GM10266 (cell line): ENCODE results near the gene BCHE.

ENCODE experiments used
- DNase-seq: peaks from one replicate; pipeline ENCODE4 v3.0.0; 2012; ENCODE audit errors: extremely low spot score
- TF ChIP-seq, protein P1 (sequence below): IDR thresholded peaks from 2 replicates; pipeline ENCODE4 v1.5.1; 2012; ENCODE audit warnings: mild to moderate bottlenecking, low read depth; ENCODE audit not compliant: control insufficient read depth, insufficient read depth; ENCODE audit errors: missing control alignments

Gene BCHE

DNA sequence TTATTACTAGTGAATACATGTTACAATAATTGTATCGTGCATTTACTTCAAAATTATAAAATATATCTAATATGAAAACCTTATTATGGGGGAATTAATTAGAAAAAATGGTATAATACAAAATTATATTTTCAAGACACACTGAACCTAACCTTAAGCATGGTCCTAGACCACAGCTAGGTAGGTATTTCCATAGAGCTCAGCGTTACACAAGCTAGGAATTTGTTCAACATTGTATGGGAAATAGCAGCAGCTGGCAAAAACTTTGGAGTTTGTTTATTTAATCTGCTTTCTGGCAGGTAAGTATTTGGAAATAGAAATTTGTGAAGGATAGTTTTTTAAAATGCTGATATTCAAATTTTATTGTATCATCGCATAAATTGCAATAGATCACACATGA is 52.9 kb downstream of the BCHE start:
- no peak for DNase-seq
- TF ChIP-seq, protein P1, sequence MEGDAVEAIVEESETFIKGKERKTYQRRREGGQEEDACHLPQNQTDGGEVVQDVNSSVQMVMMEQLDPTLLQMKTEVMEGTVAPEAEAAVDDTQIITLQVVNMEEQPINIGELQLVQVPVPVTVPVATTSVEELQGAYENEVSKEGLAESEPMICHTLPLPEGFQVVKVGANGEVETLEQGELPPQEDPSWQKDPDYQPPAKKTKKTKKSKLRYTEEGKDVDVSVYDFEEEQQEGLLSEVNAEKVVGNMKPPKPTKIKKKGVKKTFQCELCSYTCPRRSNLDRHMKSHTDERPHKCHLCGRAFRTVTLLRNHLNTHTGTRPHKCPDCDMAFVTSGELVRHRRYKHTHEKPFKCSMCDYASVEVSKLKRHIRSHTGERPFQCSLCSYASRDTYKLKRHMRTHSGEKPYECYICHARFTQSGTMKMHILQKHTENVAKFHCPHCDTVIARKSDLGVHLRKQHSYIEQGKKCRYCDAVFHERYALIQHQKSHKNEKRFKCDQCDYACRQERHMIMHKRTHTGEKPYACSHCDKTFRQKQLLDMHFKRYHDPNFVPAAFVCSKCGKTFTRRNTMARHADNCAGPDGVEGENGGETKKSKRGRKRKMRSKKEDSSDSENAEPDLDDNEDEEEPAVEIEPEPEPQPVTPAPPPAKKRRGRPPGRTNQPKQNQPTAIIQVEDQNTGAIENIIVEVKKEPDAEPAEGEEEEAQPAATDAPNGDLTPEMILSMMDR, result no peak

DNA sequence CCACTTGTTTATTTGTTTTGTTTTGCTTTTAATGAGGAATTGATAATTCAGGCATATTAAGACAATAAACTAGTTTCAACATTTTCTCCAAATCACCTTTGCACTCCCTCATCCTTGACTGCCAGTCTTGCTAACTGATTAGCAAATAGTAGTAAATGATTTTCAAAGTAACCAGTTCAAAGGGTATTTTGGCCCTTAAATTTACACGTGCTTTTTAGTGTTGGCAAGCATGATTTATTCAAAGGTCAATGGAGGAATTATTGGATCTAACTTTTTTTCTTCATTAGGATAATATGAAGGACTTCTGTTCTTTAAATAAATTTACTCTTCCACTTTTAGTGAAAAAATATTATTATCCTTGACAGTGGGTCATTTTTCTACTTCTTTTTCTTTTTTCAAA is 53.8 kb downstream of the BCHE start:
- no peak for DNase-seq
- TF ChIP-seq, protein P1, result no peak

DNA sequence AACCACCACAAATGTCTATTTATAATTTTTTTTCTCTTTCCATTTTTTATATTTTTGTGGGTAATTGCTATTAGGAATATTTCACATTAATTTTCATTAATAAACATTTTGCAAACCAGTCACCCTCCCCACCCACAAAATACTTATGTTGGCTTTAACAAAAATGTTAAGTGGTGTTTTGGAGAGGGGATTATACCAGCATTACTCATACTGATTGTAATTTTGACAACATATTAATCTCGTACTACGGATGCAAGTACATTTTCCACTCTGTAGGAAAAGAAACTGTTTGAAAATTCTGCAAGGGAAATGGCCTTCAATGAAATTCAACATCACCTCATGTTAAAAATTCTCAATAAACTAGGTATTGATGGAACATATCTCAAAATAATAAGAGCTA is 58.3 kb downstream of the BCHE start:
- TF ChIP-seq, protein P1, result no peak

DNA sequence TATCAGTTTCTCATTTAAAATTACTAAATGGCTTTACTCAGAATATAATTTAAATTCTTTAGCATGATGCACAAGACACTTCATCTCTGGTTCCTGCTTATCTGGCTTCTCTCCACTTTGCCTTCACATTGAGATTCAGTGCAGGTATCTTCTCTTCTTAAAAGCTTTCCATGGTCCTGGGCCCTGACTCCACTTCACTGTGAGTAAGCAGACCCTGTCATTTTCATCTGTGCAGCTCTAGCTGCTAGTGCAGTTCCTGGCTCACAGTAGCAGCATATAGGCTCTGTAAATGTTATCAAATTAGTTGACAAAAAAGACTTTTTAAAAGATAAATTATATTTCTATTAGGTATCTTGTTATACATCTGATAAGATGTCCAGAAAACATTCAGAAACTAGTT is 58.8 kb downstream of the BCHE start:
- TF ChIP-seq, protein P1, result no peak

More for the DNA sequence above, 58.3 kb downstream of the BCHE start:
- DNase-seq, result no peak

DNA sequence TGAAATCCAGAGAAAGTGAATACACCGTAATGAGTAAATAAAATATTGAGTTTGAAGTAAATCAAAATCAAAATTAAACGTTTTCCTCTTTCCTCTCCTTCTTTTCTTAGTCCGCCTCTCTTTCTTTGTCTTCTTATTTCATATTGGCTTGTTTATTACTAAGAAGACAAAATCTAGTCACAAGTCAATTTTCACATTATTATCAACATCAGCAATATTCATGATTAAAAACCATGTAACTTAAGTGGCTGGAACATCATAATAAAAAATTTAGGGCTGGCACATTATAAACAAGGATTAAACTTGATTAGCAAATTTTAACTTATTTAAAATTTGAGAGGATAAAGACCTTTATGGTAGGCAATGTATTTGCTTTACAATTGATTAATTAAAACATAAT is 61.4 kb downstream of the BCHE start:
- TF ChIP-seq, protein P1, result no peak

More for the DNA sequence above, 58.8 kb downstream of the BCHE start:
- no peak for DNase-seq

DNA sequence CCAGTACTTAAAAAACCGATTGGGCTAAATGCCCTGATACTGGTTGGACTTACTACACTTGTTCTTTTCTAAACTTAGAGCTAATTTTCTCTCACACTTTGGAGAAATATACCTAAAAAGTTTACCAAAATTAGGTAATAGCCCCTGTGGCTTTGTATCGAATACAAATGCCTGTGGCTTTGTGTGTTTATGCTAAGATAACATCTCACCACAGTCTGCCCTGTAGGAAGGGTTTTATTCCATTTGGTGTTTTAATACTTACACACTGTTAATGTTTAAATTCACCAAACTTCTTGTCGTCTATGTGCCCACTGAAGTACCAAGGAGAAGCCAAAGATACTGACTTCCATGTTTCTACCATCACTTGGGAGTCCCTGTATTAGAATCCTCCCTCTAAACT is 66.4 kb downstream of the BCHE start:
- no peak for DNase-seq
- TF ChIP-seq, protein P1, result no peak

More for the DNA sequence above, 61.4 kb downstream of the BCHE start:
- no peak for DNase-seq

DNA sequence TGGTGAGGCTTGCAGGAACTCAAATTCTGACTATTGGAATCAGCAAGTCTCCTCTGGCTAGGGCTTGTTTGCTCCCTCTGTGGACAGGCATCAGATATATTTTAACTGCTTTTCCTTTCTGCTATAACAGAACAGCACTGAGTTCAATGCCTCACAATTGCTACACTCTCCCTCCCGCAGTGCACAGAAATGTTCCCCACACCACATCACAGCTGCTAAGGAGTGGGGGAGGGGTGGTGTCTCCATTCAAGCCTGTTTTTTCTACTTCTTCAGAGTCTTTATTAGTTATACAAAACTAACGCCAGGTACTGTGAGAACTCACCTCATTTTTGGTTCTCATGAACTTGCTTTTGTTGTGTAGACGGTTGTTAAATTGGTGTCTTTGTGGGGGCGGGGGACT is 68.5 kb downstream of the BCHE start:
- TF ChIP-seq, protein P1, result no peak

More for the DNA sequence above, 68.5 kb downstream of the BCHE start:
- DNase-seq, result no peak
